Endodermal cell (in vitro differentiated cells): ENCODE data around the gene KIF21B. TPM values are rescaled to one million over a fixed set of nuclear protein-coding genes. Genes with fewer than 3 reads are reported as not detected.
A peak's percentile ranks its signal among the peaks of the same experiment; 100 is the strongest.

Experiments
- DNase-seq: peaks from one replicate; pipeline ENCODE4 v3.0.0-alpha.2; 2017
- H3K27ac ChIP-seq: 2 replicates; pipeline ENCODE4 v1.5.1; 2013; ENCODE audit warnings: mild to moderate bottlenecking, low read depth, low read length, moderate library complexity
- H3K27me3 ChIP-seq: 2 replicates; pipeline ENCODE4 v1.6.1; 2013; ENCODE audit warnings: mild to moderate bottlenecking, low read length, moderate library complexity; ENCODE audit not compliant: insufficient read depth, control insufficient read depth, poor library complexity, severe bottlenecking
- H3K36me3 ChIP-seq: 2 replicates; pipeline ENCODE4 v1.7.0; 2013; ENCODE audit warnings: mild to moderate bottlenecking, low read length, moderate library complexity; ENCODE audit not compliant: control insufficient read depth, insufficient read depth
- H3K4me1 ChIP-seq: one replicate; pipeline ENCODE4 v1.7.0; 2013; ENCODE audit warnings: low read length; ENCODE audit not compliant: control insufficient read depth, insufficient read depth
- H3K4me3 ChIP-seq: 2 replicates; pipeline ENCODE4 v1.5.1; 2013; ENCODE audit warnings: mild to moderate bottlenecking, low read length, moderate library complexity
- H3K9ac ChIP-seq: 2 replicates; pipeline ENCODE4 v1.6.1; 2013; ENCODE audit warnings: mild to moderate bottlenecking, low read length, moderate library complexity; ENCODE audit not compliant: poor library complexity, severe bottlenecking; ENCODE audit errors: extremely low read depth
- H3K9me3 ChIP-seq: 2 replicates; pipeline ENCODE4 v1.6.1; 2013; ENCODE audit warnings: mild to moderate bottlenecking, low read length, moderate library complexity; ENCODE audit not compliant: control insufficient read depth
- H3K27ac Mint-ChIP-seq: 2 replicates; pipeline ENCODE4 v1.8.0; 2020; ENCODE audit warnings: mixed read lengths
- H3K27me3 Mint-ChIP-seq: 2 replicates; pipeline ENCODE4 v1.8.0; 2021; ENCODE audit warnings: mild to moderate bottlenecking, mixed read lengths; ENCODE audit not compliant: insufficient read depth
- H3K36me3 Mint-ChIP-seq: 2 replicates; pipeline ENCODE4 v1.8.0; 2020; ENCODE audit warnings: low read depth, mixed read lengths
- H3K4me1 Mint-ChIP-seq: 2 replicates; pipeline ENCODE4 v1.8.0; 2020; ENCODE audit warnings: mixed read lengths
- H3K4me3 Mint-ChIP-seq: 2 replicates; pipeline ENCODE4 v1.8.0; 2020; ENCODE audit warnings: mild to moderate bottlenecking, moderate library complexity, mixed read lengths
- H3K9me3 Mint-ChIP-seq: 2 replicates; pipeline ENCODE4 v1.8.0; 2020; ENCODE audit warnings: mild to moderate bottlenecking, mixed read lengths
- CTCF ChIP-seq: fragments of 200-600 bp; sonication (generic); conservative IDR thresholded peaks from 2 replicates; pipeline ENCODE4 v1.5.0; 2021; ENCODE audit warnings: antibody characterized with exemption, mild to moderate bottlenecking
- WGBS, 2 experiments: methylation state at CpG; one replicate each; pipeline versions ENCODE4 v1.1.5 to v1.1.7; 2013; ENCODE audit warnings: missing lambda C conversion rate in 2 of 2, mixed read lengths in 1 of 2; ENCODE audit not compliant: insufficient coverage in 1 of 2, insufficient read length in 1 of 2; 5-methylcytosine and 5-hydroxymethylcytosine counted together
- total RNA-seq, 2 donors: library from RNA; stranded (reverse); fragmentation: NEBNext Ultra II Directional in 1 of 2; extraction: Animal tissue kit (Norgen Biotek cat#: 25700) in 1 of 2; gene quantifications; 2 replicates in 1 of 2; 3 replicates in 1 of 2; pipeline ENCODE4 v1.2.1, GENCODE V29; 2021

Gene KIF21B
- total RNA-seq, 2 donors from 2014 or later, result 8.8 to 14.7 TPM

DNA sequence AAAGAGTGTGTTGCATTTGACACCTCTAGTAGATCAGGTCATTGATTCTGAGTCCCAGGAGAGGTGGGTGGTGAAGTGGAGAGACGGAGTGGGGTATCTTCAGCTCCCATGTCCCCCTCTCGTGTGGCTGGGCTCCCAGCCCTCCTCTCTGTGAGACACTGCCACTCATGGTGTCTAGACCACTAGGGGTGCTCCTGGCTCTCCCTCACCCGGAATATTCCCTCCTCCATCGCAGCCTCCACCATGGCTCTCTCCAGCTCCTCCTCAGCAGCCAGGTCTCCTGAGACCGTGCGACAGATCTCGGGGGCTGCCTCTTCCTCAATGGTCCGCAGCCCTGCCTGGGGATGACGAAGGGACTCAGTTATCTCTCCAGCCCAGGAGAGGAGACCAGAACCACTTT, 20.6 kb upstream of the KIF21B start:
- H3K4me1 Mint-ChIP-seq, result no peaks in the 10 kb centered on the region
- WGBS, 2 experiments, result 87 to 90% methylated on average over 8 to 9 of the region's 9 CpGs

GRCh38 chr1:201042779-201043461, 19.4 kb upstream of the KIF21B start:
- Histone ChIP-seq H3K4me1 (no peaks in the 10 kb centered on the region), H3K27ac (no peak overlapping the region), H3K9me3 (no peaks in the 10 kb centered on the region), H3K4me3 (no peak overlapping the region), H3K27me3 (no peaks in the 10 kb centered on the region), H3K36me3 (no peaks in the 10 kb centered on the region), H3K9ac (no peak overlapping the region)
- WGBS, 2 experiments, result 58 to 60% methylated on average over 12 to 13 of the region's 13 CpGs
- no peak overlapping the region for H3K4me3 Mint-ChIP-seq
- peak; percentile 87 for DNase-seq
- no peaks in the 10 kb centered on the region for H3K4me1 Mint-ChIP-seq
- no peak overlapping the region for H3K27ac Mint-ChIP-seq
- no peaks in the 10 kb centered on the region for H3K9me3 Mint-ChIP-seq
- H3K27me3 Mint-ChIP-seq, result peaks cover 7% of the 10 kb centered on the region
- no peaks in the 10 kb centered on the region for H3K36me3 Mint-ChIP-seq
- peak; percentile 92 for TF ChIP-seq CTCF

More for the DNA sequence above, 20.6 kb upstream of the KIF21B start:
- Histone ChIP-seq H3K36me3 (no peaks in the 10 kb centered on the region), H3K27me3 (no peaks in the 10 kb centered on the region), H3K9me3 (no peaks in the 10 kb centered on the region), H3K4me1 (no peaks in the 10 kb centered on the region), H3K4me3 (no peak overlapping the region), H3K27ac (no peak overlapping the region), H3K9ac (no peak overlapping the region)
- no peak for DNase-seq
- H3K36me3 Mint-ChIP-seq, result no peaks in the 10 kb centered on the region
- H3K4me3 Mint-ChIP-seq, result no peak overlapping the region
- H3K27me3 Mint-ChIP-seq, result peaks cover 7% of the 10 kb centered on the region
- TF ChIP-seq CTCF, result no peak
- H3K9me3 Mint-ChIP-seq, result no peaks in the 10 kb centered on the region
- H3K27ac Mint-ChIP-seq, result no peak overlapping the region

- Mint-ChIP-seq H3K9me3 (no peaks in the 10 kb centered on the region), H3K27me3 (peaks cover 4% of the 10 kb centered on the region), H3K36me3 (no peaks in the 10 kb centered on the region), H3K4me1 (no peaks in the 10 kb centered on the region), H3K27ac (no peak overlapping the region), H3K4me3 (no peak overlapping the region)
- H3K36me3 ChIP-seq, result no peaks in the 10 kb centered on the region
- no peaks in the 10 kb centered on the region for H3K9me3 ChIP-seq
- WGBS, 2 experiments, result 94% methylated on average over 2 of the region's 2 CpGs; no CpG with 5 or more reads in 1 of the 2 experiments
- no peaks in the 10 kb centered on the region for H3K4me1 ChIP-seq
- H3K27me3 ChIP-seq, result no peaks in the 10 kb centered on the region
- TF ChIP-seq CTCF, result no peak
- no peak for DNase-seq
- H3K27ac ChIP-seq, result no peak overlapping the region
- H3K9ac ChIP-seq, result no peak overlapping the region
- no peak overlapping the region for H3K4me3 ChIP-seq
Measured at GRCh38 chr1:201041011-201041410, 17.5 kb upstream of the KIF21B start.
